Right lobe of liver (tissue), 4 donors: ENCODE results near the gene ADAM11.

Source experiments
- POLR2A ChIP-seq: fragments of 450-650 bp; IDR thresholded peaks from one replicate; pipeline ENCODE4 v1.6.1; 2017; ENCODE audit warnings: antibody characterized with exemption, mild to moderate bottlenecking
- TF ChIP-seq, protein P1 (sequence below), 4 donors: fragments of 200-600 bp in 3 of 4; fragments of 450-650 bp in 1 of 4; IDR thresholded peaks; one replicate each; pipeline versions ENCODE4 v1.5.1 to v1.8.0; 2016 to 2022; ENCODE audit warnings: antibody characterized with exemption in 4 of 4, mild to moderate bottlenecking in 2 of 4
- donor health status: DM: no; HTN: no; CAD: no.
- donor health status: DM: no; HTN: no; CAD: no.
- donor health status: DM: no; HTN: yes; CAD: no.

- TF ChIP-seq, protein P1, sequence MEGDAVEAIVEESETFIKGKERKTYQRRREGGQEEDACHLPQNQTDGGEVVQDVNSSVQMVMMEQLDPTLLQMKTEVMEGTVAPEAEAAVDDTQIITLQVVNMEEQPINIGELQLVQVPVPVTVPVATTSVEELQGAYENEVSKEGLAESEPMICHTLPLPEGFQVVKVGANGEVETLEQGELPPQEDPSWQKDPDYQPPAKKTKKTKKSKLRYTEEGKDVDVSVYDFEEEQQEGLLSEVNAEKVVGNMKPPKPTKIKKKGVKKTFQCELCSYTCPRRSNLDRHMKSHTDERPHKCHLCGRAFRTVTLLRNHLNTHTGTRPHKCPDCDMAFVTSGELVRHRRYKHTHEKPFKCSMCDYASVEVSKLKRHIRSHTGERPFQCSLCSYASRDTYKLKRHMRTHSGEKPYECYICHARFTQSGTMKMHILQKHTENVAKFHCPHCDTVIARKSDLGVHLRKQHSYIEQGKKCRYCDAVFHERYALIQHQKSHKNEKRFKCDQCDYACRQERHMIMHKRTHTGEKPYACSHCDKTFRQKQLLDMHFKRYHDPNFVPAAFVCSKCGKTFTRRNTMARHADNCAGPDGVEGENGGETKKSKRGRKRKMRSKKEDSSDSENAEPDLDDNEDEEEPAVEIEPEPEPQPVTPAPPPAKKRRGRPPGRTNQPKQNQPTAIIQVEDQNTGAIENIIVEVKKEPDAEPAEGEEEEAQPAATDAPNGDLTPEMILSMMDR (IDR thresholded peaks at IDR 0.05) = no peak
- no peak for TF ChIP-seq POLR2A
Observed at GRCh38 chr17:44765965-44766364, 7.2 kb downstream of the ADAM11 start.
